ENCODE measurements around the gene ZNF783.
A peak's percentile ranks its signal among the peaks of the same experiment; 100 is the strongest.
"Not testable (repeated sequence)": the region's sequence is repeated elsewhere in the genome, so short reads cannot be mapped to it uniquely, and the experiment has no call there.

ZNF783 gene

GRCh38 chr7:149306854-149307253 is 44.9 kb downstream of the ZNF783 start:
- no peak for DNase-seq

GRCh38 chr7:149307775-149308501 is 45.9 kb downstream of the ZNF783 start:
- DNase-seq: no peak

GRCh38 chr7:149310113-149310836 is 48.3 kb downstream of the ZNF783 start:
- peak; percentile 25 for DNase-seq

- no peak for DNase-seq
These were observed 49.1 kb downstream of the ZNF783 start for GRCh38 chr7:149310990-149311573.

- DNase-seq: no peak
These were observed 52.0 kb downstream of the ZNF783 start for GRCh38 chr7:149313981-149314380.

- no peak for DNase-seq
These were observed 54.6 kb downstream of the ZNF783 start for GRCh38 chr7:149316606-149317005.

GRCh38 chr7:149317496-149317895 is 55.5 kb downstream of the ZNF783 start:
- no peak for DNase-seq

- no peak for DNase-seq
These were observed 56.1 kb downstream of the ZNF783 start for GRCh38 chr7:149317986-149318672.

GRCh38 chr7:149319376-149319775 is 57.4 kb downstream of the ZNF783 start:
- no peak for DNase-seq

GRCh38 chr7:149320313-149321124 is 58.5 kb downstream of the ZNF783 start:
- no peak for DNase-seq

- DNase-seq: not testable (repeated sequence)
These were observed 59.3 kb downstream of the ZNF783 start for GRCh38 chr7:149321125-149321905.

- no peak for DNase-seq
These were observed 60.1 kb downstream of the ZNF783 start for GRCh38 chr7:149321978-149322541.

GRCh38 chr7:149322737-149323136 is 60.7 kb downstream of the ZNF783 start:
- no peak for DNase-seq

GRCh38 chr7:149325248-149325647 is 63.3 kb downstream of the ZNF783 start:
- no peak for DNase-seq

- DNase-seq: no peak
These were observed 67.3 kb downstream of the ZNF783 start for GRCh38 chr7:149329265-149329664.

GRCh38 chr7:149329766-149330334 is 67.9 kb downstream of the ZNF783 start:
- no peak for DNase-seq

- no peak for DNase-seq
These were observed 69.0 kb downstream of the ZNF783 start for GRCh38 chr7:149330914-149331567.

- not testable (repeated sequence) for DNase-seq
These were observed 70.8 kb downstream of the ZNF783 start for GRCh38 chr7:149332602-149333320.

- no peak for DNase-seq
These were observed 71.3 kb downstream of the ZNF783 start for GRCh38 chr7:149333321-149333717.

GRCh38 chr7:149334219-149334618 is 72.2 kb downstream of the ZNF783 start:
- no peak for DNase-seq
